Skeletal muscle tissue (tissue), 4 donors: ENCODE data around the gene ROR2. TPM values are rescaled to one million over a fixed set of nuclear protein-coding genes. Genes with fewer than 3 reads are reported as not detected.
"Not testable (repeated sequence)": the region's sequence is repeated elsewhere in the genome, so short reads cannot be mapped to it uniquely, and the experiment has no call there.

ENCODE experiments used
- H3K27ac ChIP-seq: one replicate; pipeline ENCODE4 v1.7.0; 2013; ENCODE audit warnings: mild to moderate bottlenecking, low read depth, low read length, inconsistent platforms
- H3K27me3 ChIP-seq, 3 donors: one replicate each; pipeline ENCODE4 v1.7.0; 2013; ENCODE audit warnings: low read length in 3 of 3; ENCODE audit not compliant: control insufficient read depth in 3 of 3, insufficient read depth in 3 of 3
- H3K36me3 ChIP-seq, 3 donors: one replicate each; pipeline ENCODE4 v1.7.0; 2013; ENCODE audit warnings: low read length in 3 of 3; ENCODE audit not compliant: control insufficient read depth in 3 of 3, insufficient read depth in 3 of 3
- H3K4me1 ChIP-seq, 3 donors: one replicate each; pipeline ENCODE4 v1.7.0; 2013; ENCODE audit warnings: low read length in 3 of 3, mild to moderate bottlenecking in 3 of 3; ENCODE audit not compliant: control insufficient read depth in 3 of 3, insufficient read depth in 3 of 3
- H3K4me3 ChIP-seq, 3 donors: one replicate each; pipeline ENCODE4 v1.7.0; 2013; ENCODE audit warnings: low read length in 3 of 3
- H3K9ac ChIP-seq, 3 donors: one replicate each; pipeline ENCODE4 v1.7.0; 2013; ENCODE audit warnings: low read length in 3 of 3, mild to moderate bottlenecking in 3 of 3, moderate library complexity in 2 of 3, low read depth in 1 of 3
- H3K9me3 ChIP-seq, 3 donors: one replicate each; pipeline ENCODE4 v1.7.0; 2013; ENCODE audit warnings: low read length in 3 of 3; ENCODE audit not compliant: control insufficient read depth in 3 of 3
- total RNA-seq: library from RNA; depleted of rRNA; stranded (reverse); fragments of >200 nt; gene quantifications from one replicate; pipeline ENCODE4 v1.2.3, GENCODE V29; 2014
- donor health status: Osteomylitis.

ROR2 gene
- total RNA-seq, 1 donor from 2014 or later, result 4.2 TPM

DNA sequence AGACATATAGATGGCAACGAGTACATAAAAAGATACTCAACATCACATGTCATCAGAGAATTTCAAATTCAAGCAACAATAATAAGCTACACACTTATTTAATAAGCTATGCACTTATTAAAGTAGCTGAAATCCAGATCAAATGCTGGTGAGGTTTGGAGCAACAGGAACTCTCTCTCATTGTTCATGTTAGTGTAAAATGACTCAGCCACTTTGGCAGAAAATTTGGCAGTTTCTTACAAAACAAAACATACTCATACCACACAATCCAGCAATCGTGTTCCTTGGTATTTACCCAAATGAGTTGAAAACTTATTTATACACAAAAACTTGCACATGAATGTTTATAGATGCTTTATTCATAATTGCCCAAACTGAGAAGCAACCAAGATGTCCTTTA is 394.9 kb downstream of the ROR2 start:
- Histone ChIP-seq H3K36me3 (no peaks in the 10 kb centered on the region), H3K4me3 (no peak overlapping the region), H3K4me1 (no peaks in the 10 kb centered on the region), H3K9ac (no peak overlapping the region), H3K27me3 (no peaks in the 10 kb centered on the region), H3K9me3 (no peaks in the 10 kb centered on the region), H3K27ac (no peak overlapping the region)

DNA sequence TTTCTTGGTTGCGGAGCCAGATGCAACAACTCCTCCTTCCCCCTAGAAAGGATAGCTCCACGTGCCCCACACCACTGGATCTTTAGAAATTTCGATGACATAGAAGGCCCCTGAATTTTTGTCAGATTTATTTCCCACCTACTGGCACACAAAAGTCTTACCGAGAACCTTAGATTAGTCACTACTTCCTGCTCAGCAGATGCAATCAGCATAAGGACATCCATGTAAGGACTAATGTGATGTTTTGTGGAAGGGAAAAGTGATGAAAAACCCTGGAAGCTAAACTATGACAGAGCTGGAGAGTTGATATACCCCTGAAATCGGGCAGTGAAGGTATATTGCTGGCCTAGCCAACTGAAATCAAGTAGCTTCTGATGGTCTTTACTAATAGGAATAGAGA is 400.9 kb downstream of the ROR2 start:
- no peak overlapping the region for H3K9ac ChIP-seq
- no peak overlapping the region for H3K27ac ChIP-seq
- H3K27me3 ChIP-seq, result no peaks in the 10 kb centered on the region
- H3K4me3 ChIP-seq, result no peak overlapping the region
- no peaks in the 10 kb centered on the region for H3K9me3 ChIP-seq
- no peaks in the 10 kb centered on the region for H3K4me1 ChIP-seq
- no peaks in the 10 kb centered on the region for H3K36me3 ChIP-seq

DNA sequence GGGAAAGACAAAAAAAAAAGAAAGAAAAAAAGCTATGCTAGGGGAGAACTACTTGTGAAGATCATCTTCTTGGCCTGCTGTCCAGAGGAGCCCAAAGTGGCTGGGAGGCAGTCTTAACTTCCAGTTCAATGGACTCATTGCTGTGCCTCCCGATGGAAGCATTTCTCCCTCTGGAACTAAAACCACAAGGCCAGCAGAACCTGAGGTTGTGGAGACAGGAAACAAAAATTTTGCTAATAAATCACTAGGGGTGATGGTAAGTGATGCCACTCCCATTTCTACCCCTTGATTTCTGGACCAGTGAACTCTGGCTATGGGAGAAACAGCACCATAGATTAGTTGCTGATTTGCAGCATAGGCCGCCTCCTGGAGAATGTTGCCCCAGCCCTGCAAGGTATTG is 402.9 kb downstream of the ROR2 start:
- H3K9ac ChIP-seq, result no peak overlapping the region
- H3K27ac ChIP-seq, result no peak overlapping the region
- H3K9me3 ChIP-seq, result no peaks in the 10 kb centered on the region
- no peak overlapping the region for H3K4me3 ChIP-seq
- H3K27me3 ChIP-seq, result no peaks in the 10 kb centered on the region
- no peaks in the 10 kb centered on the region for H3K36me3 ChIP-seq
- no peaks in the 10 kb centered on the region for H3K4me1 ChIP-seq

DNA sequence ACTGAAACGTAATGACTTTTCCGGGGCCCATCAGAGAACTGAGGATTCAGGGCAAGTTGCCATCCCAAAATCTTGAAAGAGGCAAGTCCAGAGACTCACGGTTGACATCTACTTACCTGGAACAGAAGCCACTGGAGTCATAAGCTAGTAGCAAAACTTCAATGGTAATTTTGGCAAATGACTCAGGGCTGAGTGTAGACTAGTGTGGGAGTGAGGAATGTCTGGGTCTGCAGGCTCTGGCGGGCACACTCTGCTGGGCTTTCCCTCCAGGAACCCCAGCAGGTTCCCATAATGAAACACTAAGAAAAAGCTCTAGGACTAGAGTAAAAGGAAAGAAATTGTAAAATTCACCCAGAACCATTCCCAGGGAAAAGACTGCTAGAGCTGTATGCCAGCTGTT is 403.5 kb downstream of the ROR2 start:
- no peaks in the 10 kb centered on the region for H3K9me3 ChIP-seq
- H3K4me1 ChIP-seq, result no peaks in the 10 kb centered on the region
- H3K27me3 ChIP-seq, result no peaks in the 10 kb centered on the region
- no peak overlapping the region for H3K9ac ChIP-seq
- H3K36me3 ChIP-seq, result no peaks in the 10 kb centered on the region
- no peak overlapping the region for H3K4me3 ChIP-seq
- no peak overlapping the region for H3K27ac ChIP-seq

DNA sequence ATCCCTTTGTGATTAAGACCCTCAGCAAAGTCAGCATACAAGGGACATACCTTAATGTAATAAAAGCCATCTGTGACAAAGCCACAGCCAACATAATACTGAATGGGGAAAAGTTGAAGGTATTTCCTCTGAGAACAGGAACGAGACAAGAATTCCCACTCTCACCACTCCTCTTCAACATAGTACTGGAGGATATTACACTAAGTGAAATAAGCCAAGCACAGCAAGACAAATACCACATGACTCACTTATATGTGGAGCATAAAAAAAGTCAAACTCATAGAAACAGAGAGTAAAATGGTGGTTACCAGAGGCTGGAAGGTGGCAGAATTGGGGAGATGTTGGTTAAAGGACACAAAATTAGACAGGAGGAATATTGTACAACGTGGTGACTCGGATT is 408.3 kb downstream of the ROR2 start:
- Histone ChIP-seq H3K27me3 (no peaks in the 10 kb centered on the region), H3K27ac (no peak overlapping the region), H3K9ac (no peak overlapping the region), H3K4me1 (no peaks in the 10 kb centered on the region), H3K36me3 (no peaks in the 10 kb centered on the region), H3K4me3 (no peak overlapping the region), H3K9me3 (no peaks in the 10 kb centered on the region)

DNA sequence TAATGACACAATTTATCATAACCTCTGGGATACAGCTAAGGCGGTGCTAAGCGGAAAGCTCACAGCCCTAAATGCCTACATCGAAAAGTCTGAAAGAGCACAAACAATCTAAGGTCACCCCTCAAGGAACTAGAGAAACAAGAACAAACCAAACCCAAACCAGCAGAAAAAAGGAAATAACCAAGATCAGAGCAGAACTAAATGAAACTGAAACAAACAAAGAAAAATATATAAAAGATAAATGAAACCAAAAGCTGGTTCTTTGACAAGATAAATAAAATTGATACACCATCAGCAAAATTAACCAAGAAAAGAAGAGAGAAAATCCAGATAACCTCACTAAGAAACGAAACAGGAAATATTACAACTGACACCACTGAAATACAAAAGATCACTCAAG is 409.5 kb downstream of the ROR2 start:
- H3K27ac ChIP-seq, H3K27me3 ChIP-seq, H3K4me3 ChIP-seq, H3K4me1 ChIP-seq, H3K9ac ChIP-seq, H3K36me3 ChIP-seq, H3K9me3 ChIP-seq: not testable (repeated sequence)

DNA sequence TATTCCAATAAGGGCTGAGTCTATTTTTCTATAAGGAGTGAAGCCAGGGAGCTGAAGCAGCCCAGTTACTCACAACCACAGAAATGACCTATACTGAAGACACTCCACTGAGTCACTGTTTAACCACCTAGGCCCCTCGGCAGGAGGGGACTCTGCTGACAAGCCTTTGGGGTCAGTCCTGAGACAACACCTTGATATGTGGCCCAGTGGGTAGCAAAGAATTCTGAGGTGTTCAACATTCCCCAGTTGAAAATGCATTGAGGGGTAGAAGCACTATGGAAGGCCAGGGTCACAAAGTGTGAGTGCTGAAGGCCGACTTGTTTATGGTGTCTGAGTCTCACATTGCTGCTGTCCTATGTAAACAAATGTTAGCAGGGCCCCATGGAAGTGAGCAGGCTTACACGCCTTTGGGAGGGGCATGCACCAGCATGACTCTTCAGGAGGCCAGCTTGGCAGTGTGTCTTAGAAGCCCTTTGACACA is 413.8 kb downstream of the ROR2 start:
- H3K27me3 ChIP-seq, result peaks cover 0 to 4% (median 3%) of the 10 kb centered on the region in 3 donors
- H3K27ac ChIP-seq, result no peak overlapping the region
- no peaks in the 10 kb centered on the region for H3K4me1 ChIP-seq
- no peak overlapping the region for H3K9ac ChIP-seq
- H3K4me3 ChIP-seq, result no peak overlapping the region
- H3K9me3 ChIP-seq, result no peaks in the 10 kb centered on the region
- H3K36me3 ChIP-seq, result no peaks in the 10 kb centered on the region

DNA sequence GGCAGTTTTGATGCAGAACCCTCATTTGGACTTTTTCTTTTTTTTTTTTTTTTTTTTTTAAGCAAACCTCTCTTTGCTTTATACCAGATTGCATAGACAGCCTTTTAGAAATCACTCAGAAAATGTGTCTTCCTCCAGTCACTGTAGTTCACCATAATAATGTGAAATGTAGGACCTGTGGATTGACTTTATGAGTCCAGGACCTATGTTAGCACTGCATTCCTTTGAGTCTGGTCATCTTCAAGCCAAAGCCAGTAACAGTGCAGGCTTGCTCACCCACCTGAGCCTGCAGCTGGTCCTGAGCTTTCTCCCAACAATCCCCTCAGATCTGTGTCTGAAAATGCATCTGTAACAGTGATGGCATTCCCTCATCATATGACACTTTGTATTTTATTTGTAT is 415.7 kb downstream of the ROR2 start:
- Histone ChIP-seq H3K9ac (no peak overlapping the region), H3K27ac (no peak overlapping the region), H3K4me1 (no peaks in the 10 kb centered on the region), H3K9me3 (no peaks in the 10 kb centered on the region), H3K27me3 (peaks cover 0 to 4% (median 3%) of the 10 kb centered on the region in 3 donors), H3K4me3 (no peak overlapping the region), H3K36me3 (no peaks in the 10 kb centered on the region)

DNA sequence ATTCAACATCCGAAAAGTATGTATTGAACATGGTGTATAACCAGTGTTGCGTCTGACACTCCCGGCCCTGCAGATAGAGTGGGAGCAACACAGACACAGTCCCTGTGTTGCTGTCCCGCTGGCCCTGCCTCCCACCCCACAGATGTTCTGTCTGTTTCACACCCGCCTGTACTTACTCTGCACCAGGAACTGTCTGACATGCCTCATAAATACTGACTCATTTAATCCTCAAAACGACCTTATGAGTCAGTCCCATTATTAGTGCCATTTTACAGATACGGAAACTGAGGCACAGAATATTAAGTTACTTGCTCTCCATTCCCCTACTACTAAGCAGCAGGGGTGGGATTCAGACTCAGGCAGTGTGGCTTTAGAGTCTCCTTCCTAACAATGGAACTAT is 416.6 kb downstream of the ROR2 start:
- H3K4me3 ChIP-seq, result no peak overlapping the region
- no peak overlapping the region for H3K9ac ChIP-seq
- no peaks in the 10 kb centered on the region for H3K4me1 ChIP-seq
- H3K27me3 ChIP-seq, result peaks cover 0 to 4% (median 3%) of the 10 kb centered on the region in 3 donors
- no peak overlapping the region for H3K27ac ChIP-seq
- no peaks in the 10 kb centered on the region for H3K36me3 ChIP-seq
- H3K9me3 ChIP-seq, result no peaks in the 10 kb centered on the region

DNA sequence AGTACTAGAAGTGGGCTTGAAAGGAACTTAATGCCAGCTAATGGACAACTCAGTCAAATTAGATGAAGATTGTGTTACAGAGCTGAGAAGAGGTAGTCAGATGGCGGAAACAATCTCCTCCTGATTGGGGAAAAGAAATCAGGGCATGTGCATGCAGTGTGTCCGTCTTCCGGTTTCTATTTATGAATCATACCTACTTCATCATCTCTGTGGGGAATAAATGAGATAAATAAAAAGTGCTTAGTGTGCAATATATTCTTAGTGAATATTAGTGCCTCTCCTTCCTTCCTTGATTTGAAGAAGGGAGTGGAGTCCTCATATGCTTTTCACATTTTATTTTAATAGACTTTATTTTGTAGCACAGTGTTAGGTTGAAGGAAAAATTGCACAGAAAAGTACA is 417.7 kb downstream of the ROR2 start:
- no peaks in the 10 kb centered on the region for H3K36me3 ChIP-seq
- no peaks in the 10 kb centered on the region for H3K4me1 ChIP-seq
- H3K9me3 ChIP-seq, result no peaks in the 10 kb centered on the region
- peaks cover 0 to 4% (median 3%) of the 10 kb centered on the region in 3 donors for H3K27me3 ChIP-seq
- H3K27ac ChIP-seq, result no peak overlapping the region
- H3K9ac ChIP-seq, result no peak overlapping the region
- no peak overlapping the region for H3K4me3 ChIP-seq

DNA sequence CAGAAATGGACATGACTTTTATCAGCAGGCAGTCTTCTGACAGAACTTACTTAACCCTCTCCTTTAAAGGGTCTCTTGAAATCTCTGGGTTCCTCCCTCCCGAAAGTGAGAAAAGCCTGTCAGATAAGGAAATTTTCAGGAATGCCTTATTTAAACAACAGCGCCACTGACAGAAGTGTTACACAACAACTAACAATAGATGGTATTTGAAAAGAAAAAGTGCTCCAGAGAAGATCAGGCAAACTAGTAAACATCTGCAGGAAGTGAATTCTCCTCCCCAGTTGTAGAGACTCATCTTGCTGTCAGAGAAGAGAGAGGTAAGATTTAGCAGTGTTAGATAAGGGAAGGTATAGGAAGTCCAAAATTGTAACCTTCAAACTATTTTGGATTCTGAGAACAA is 419.2 kb downstream of the ROR2 start:
- H3K9ac ChIP-seq, result no peak overlapping the region
- no peaks in the 10 kb centered on the region for H3K36me3 ChIP-seq
- H3K27ac ChIP-seq, result no peak overlapping the region
- no peak overlapping the region for H3K4me3 ChIP-seq
- H3K4me1 ChIP-seq, result no peaks in the 10 kb centered on the region
- no peaks in the 10 kb centered on the region for H3K9me3 ChIP-seq
- peaks cover 0 to 4% (median 3%) of the 10 kb centered on the region in 3 donors for H3K27me3 ChIP-seq
